H9 (cell line): ENCODE measurements around the gene NCAN. TPM values are rescaled to one million over a fixed set of nuclear protein-coding genes. Genes with fewer than 3 reads are reported as not detected.
"Not testable (repeated sequence)": the region's sequence is repeated elsewhere in the genome, so short reads cannot be mapped to it uniquely, and the experiment has no call there.

Experiments used
- DNase-seq: peaks from one replicate; pipeline ENCODE4 v3.0.0-alpha.2; 2017
- H2AFZ ChIP-seq: one replicate; pipeline ENCODE4 v1.6.1; 2013; ENCODE audit warnings: mild to moderate bottlenecking, low read length, control low read depth, moderate library complexity
- H2AK5ac ChIP-seq: 2 replicates; pipeline ENCODE4 v1.6.1; 2013; ENCODE audit warnings: low read length, control low read depth, mixed read lengths; ENCODE audit not compliant: insufficient read length
- H2BK120ac ChIP-seq: one replicate; pipeline ENCODE4 v1.6.1; 2013; ENCODE audit warnings: low read depth, mild to moderate bottlenecking, low read length, control low read depth, inconsistent platforms; ENCODE audit not compliant: poor library complexity, severe bottlenecking
- H2BK12ac ChIP-seq: 2 replicates; pipeline ENCODE4 v1.6.1; 2013; ENCODE audit warnings: low read length, control low read depth, mixed read lengths, low read depth; ENCODE audit not compliant: insufficient read length
- H2BK15ac ChIP-seq: 2 replicates; pipeline ENCODE4 v1.6.1; 2013; ENCODE audit warnings: low read depth, low read length, control low read depth
- H2BK20ac ChIP-seq: one replicate; pipeline ENCODE4 v1.6.1; 2013; ENCODE audit warnings: low read depth, mild to moderate bottlenecking, low read length, control low read depth, inconsistent platforms; ENCODE audit not compliant: poor library complexity, severe bottlenecking
- H2BK5ac ChIP-seq: 2 replicates; pipeline ENCODE4 v1.6.1; 2013; ENCODE audit warnings: low read length, control low read depth, mixed read lengths; ENCODE audit not compliant: insufficient read length
- H3K14ac ChIP-seq: 2 replicates; pipeline ENCODE4 v1.6.1; 2013; ENCODE audit warnings: low read length, control low read depth; ENCODE audit not compliant: insufficient read depth
- H3K18ac ChIP-seq: 2 replicates; pipeline ENCODE4 v1.6.1; 2013; ENCODE audit warnings: low read depth, mild to moderate bottlenecking, mixed read lengths, low read length, control low read depth; ENCODE audit not compliant: insufficient read length
- H3K23ac ChIP-seq: 2 replicates; pipeline ENCODE4 v1.6.1; 2013; ENCODE audit warnings: low read length, control low read depth, mixed read lengths, low read depth; ENCODE audit not compliant: insufficient read length
- H3K23me2 ChIP-seq: 2 replicates; pipeline ENCODE4 v1.6.1; 2013; ENCODE audit warnings: low read depth, mild to moderate bottlenecking, mixed read lengths, low read length, control low read depth; ENCODE audit not compliant: insufficient read length, poor library complexity, severe bottlenecking
- H3K27ac ChIP-seq: 2 replicates; pipeline ENCODE4 v1.5.1; 2013; ENCODE audit warnings: low read length, control low read depth, mixed read lengths, low read depth; ENCODE audit not compliant: insufficient read length
- H3K27me3 ChIP-seq: 2 replicates; pipeline ENCODE4 v1.6.1; 2013; ENCODE audit warnings: low read length, control low read depth, inconsistent platforms; ENCODE audit not compliant: insufficient read depth
- H3K4ac ChIP-seq: 2 replicates; pipeline ENCODE4 v1.6.1; 2013; ENCODE audit warnings: low read depth, mild to moderate bottlenecking, control low read depth, inconsistent platforms, low read length, moderate library complexity
- H3K4me1 ChIP-seq: 2 replicates; pipeline ENCODE4 v1.6.1; 2013; ENCODE audit warnings: low read length, control low read depth, inconsistent platforms; ENCODE audit not compliant: insufficient read depth
- H3K4me2 ChIP-seq: 2 replicates; pipeline ENCODE4 v1.6.1; 2013; ENCODE audit warnings: low read length, control low read depth, mixed read lengths; ENCODE audit not compliant: insufficient read length, insufficient read depth
- H3K56ac ChIP-seq: 2 replicates; pipeline ENCODE4 v1.6.1; 2013; ENCODE audit warnings: low read depth, mild to moderate bottlenecking, mixed read lengths, low read length, control low read depth; ENCODE audit not compliant: insufficient read length
- H3K79me1 ChIP-seq: 2 replicates; pipeline ENCODE4 v1.6.1; 2013; ENCODE audit warnings: low read depth, mild to moderate bottlenecking, moderate library complexity, low read length, control low read depth, inconsistent platforms; ENCODE audit not compliant: insufficient read depth, poor library complexity, severe bottlenecking
- H3K79me2 ChIP-seq: 2 replicates; pipeline ENCODE4 v1.6.1; 2013; ENCODE audit warnings: low read length, control low read depth, inconsistent platforms; ENCODE audit not compliant: insufficient read depth
- H3K9ac ChIP-seq: 2 replicates; pipeline ENCODE4 v1.6.1; 2013; ENCODE audit warnings: low read length, control low read depth, mixed read lengths; ENCODE audit not compliant: insufficient read length; ENCODE audit errors: extremely low read depth
- H3K9me3 ChIP-seq: one replicate; pipeline ENCODE4 v1.6.1; 2013; ENCODE audit warnings: low read depth, low read length, inconsistent platforms; ENCODE audit not compliant: control insufficient read depth
- H3T11ph ChIP-seq: one replicate; pipeline ENCODE4 v1.6.1; 2013; ENCODE audit warnings: mild to moderate bottlenecking, low read length, control low read depth, inconsistent platforms
- H4K20me1 ChIP-seq: one replicate; pipeline ENCODE4 v1.6.1; 2013; ENCODE audit not compliant: control insufficient read depth, insufficient read length, insufficient read depth
- H4K5ac ChIP-seq: 2 replicates; pipeline ENCODE4 v1.6.1; 2013; ENCODE audit warnings: low read depth, mild to moderate bottlenecking, mixed read lengths, low read length, control low read depth; ENCODE audit not compliant: insufficient read length
- H4K8ac ChIP-seq: replicated peaks from 2 replicates; pipeline ENCODE4 v1.6.1; 2013; ENCODE audit warnings: low read length, control low read depth, mixed read lengths, low read depth; ENCODE audit not compliant: insufficient read length
- H4K91ac ChIP-seq: 2 replicates; pipeline ENCODE4 v1.6.1; 2013; ENCODE audit warnings: low read depth, mild to moderate bottlenecking, moderate library complexity, mixed read lengths, low read length, control low read depth; ENCODE audit not compliant: insufficient read length
- H3K27ac Mint-ChIP-seq, 3 experiments: 2 replicates in 2 of 3; 3 replicates in 1 of 3; pipeline ENCODE4 v1.8.0; 2020 to 2021; ENCODE audit warnings: mixed read lengths in 3 of 3, mild to moderate bottlenecking in 1 of 3, moderate library complexity in 1 of 3
- H3K27me3 Mint-ChIP-seq: 2 replicates; pipeline ENCODE4 v1.8.0; 2021; ENCODE audit warnings: low read depth, mild to moderate bottlenecking, moderate library complexity, mixed read lengths
- H3K36me3 Mint-ChIP-seq, 3 experiments: 2 replicates in 2 of 3; 3 replicates in 1 of 3; pipeline ENCODE4 v1.8.0; 2020 to 2021; ENCODE audit warnings: low read depth in 3 of 3, mixed read lengths in 3 of 3; ENCODE audit not compliant: insufficient read depth in 1 of 3
- H3K4me1 Mint-ChIP-seq, 2 experiments: 2 replicates each; pipeline ENCODE4 v1.8.0; 2020; ENCODE audit warnings: mixed read lengths in 2 of 2
- H3K4me3 Mint-ChIP-seq, 2 experiments: 2 replicates in 1 of 2; 3 replicates in 1 of 2; pipeline ENCODE4 v1.8.0; 2020 to 2021; ENCODE audit warnings: mild to moderate bottlenecking in 2 of 2, mixed read lengths in 2 of 2, moderate library complexity in 1 of 2
- H3K9me3 Mint-ChIP-seq, 2 experiments: 2 replicates in 1 of 2; 3 replicates in 1 of 2; pipeline ENCODE4 v1.8.0; 2020; ENCODE audit warnings: mild to moderate bottlenecking in 2 of 2, mixed read lengths in 2 of 2, moderate library complexity in 1 of 2
- WGBS: extraction: QIAGEN DNeasy Blood & Tissue Kit; methylation state at CpG from one replicate; pipeline ENCODE4 v1.1.7; 2013; ENCODE audit warnings: missing lambda C conversion rate, low lambda C conversion rate, mixed read lengths; ENCODE audit not compliant: insufficient read length; ENCODE audit errors: extremely low coverage; 5-methylcytosine and 5-hydroxymethylcytosine counted together
- total RNA-seq: library from RNA; stranded (reverse); gene quantifications from 2 replicates; pipeline ENCODE4 v1.2.1, GENCODE V29; 2021
- TF ChIP-seq, protein P1 (sequence below): fragments of 200-600 bp; sonication (generic); conservative IDR thresholded peaks from 3 replicates; pipeline ENCODE4 v1.8.0; 2021; ENCODE audit warnings: antibody characterized with exemption, mild to moderate bottlenecking

Gene NCAN
- total RNA-seq, 1 experiment from 2014 or later: 1.6 TPM

DNA sequence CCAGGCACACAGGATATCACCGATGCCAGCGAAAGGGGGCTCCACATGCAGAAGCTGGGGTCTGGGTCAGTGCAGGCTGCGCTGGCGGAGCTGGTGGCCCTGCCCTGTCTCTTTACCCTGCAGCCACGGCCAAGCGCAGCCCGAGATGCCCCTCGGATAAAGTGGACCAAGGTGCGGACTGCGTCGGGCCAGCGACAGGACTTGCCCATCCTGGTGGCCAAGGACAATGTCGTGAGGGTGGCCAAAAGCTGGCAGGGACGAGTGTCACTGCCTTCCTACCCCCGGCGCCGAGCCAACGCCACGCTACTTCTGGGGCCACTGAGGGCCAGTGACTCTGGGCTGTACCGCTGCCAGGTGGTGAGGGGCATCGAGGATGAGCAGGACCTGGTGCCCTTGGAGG lies 7.2 kb downstream of the NCAN start:
- H3K4me1 Mint-ChIP-seq: peaks cover 4 to 7% of the 10 kb centered on the region in 2 experiments
- H3K36me3 Mint-ChIP-seq: no peaks in the 10 kb centered on the region
- no peak overlapping the region for H4K8ac ChIP-seq
- H3K27me3 ChIP-seq: peaks cover 7% of the 10 kb centered on the region; the same call in 1 of the 2 replicates
- no peak overlapping the region for H2BK20ac ChIP-seq
- H2AK5ac ChIP-seq: no peak overlapping the region
- no peak overlapping the region for H4K91ac ChIP-seq
- no peak for DNase-seq
- no peak overlapping the region for H3K27ac ChIP-seq
- WGBS: no CpG with 5 or more reads among the region's 21 CpGs
- H3K56ac ChIP-seq: no peak overlapping the region
- H3K4me3 Mint-ChIP-seq: no peak overlapping the region
- no peak overlapping the region for H3K9ac ChIP-seq
- H3K79me2 ChIP-seq: no peaks in the 10 kb centered on the region
- peaks cover 1% of the 10 kb centered on the region; the same call in 1 of the 2 replicates for H3K4me1 ChIP-seq
- no peak overlapping the region for H3K23ac ChIP-seq
- TF ChIP-seq, protein P1, sequence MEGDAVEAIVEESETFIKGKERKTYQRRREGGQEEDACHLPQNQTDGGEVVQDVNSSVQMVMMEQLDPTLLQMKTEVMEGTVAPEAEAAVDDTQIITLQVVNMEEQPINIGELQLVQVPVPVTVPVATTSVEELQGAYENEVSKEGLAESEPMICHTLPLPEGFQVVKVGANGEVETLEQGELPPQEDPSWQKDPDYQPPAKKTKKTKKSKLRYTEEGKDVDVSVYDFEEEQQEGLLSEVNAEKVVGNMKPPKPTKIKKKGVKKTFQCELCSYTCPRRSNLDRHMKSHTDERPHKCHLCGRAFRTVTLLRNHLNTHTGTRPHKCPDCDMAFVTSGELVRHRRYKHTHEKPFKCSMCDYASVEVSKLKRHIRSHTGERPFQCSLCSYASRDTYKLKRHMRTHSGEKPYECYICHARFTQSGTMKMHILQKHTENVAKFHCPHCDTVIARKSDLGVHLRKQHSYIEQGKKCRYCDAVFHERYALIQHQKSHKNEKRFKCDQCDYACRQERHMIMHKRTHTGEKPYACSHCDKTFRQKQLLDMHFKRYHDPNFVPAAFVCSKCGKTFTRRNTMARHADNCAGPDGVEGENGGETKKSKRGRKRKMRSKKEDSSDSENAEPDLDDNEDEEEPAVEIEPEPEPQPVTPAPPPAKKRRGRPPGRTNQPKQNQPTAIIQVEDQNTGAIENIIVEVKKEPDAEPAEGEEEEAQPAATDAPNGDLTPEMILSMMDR: no peak
- H2BK12ac ChIP-seq: no peak overlapping the region
- no peaks in the 10 kb centered on the region for H3K79me1 ChIP-seq
- H3T11ph ChIP-seq: no peak overlapping the region
- peaks cover 82% of the 10 kb centered on the region for H3K27me3 Mint-ChIP-seq
- H3K4ac ChIP-seq: no peak overlapping the region
- H2BK15ac ChIP-seq: no peak overlapping the region
- H3K14ac ChIP-seq: no peak overlapping the region
- H2BK5ac ChIP-seq: no peak overlapping the region
- H2AFZ ChIP-seq: no peak overlapping the region
- no peak overlapping the region for H4K5ac ChIP-seq
- no peak overlapping the region for H3K27ac Mint-ChIP-seq
- H2BK120ac ChIP-seq: no peak overlapping the region
- H3K23me2 ChIP-seq: peaks cover 3% of the 10 kb centered on the region
- H3K18ac ChIP-seq: no peak overlapping the region
- no peaks in the 10 kb centered on the region for H3K9me3 ChIP-seq
- peaks cover 0 to 7% of the 10 kb centered on the region in 2 experiments; a peak in 3 of 5 replicates for H3K9me3 Mint-ChIP-seq
- no peak overlapping the region for H3K4me2 ChIP-seq
- no peaks in the 10 kb centered on the region for H4K20me1 ChIP-seq

DNA sequence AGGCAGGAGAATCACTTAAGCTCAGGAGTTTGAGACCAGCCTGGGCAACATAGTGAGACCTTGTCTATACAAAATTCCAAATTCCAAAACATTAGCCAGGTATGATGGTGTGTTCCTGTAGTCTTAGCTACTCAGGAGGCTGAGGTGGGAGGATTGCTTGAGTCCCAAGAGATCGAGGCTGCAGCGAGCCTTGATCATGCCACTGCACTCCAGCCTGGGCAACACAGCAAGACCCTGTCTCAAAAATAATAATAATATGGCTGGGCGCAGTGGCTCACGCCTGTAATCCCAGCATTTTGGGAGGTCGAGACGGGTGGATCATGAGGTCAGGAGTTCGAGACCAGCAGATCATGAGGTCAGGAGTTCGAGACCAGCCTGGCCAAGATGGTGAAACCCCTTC lies 9.2 kb downstream of the NCAN start:
- H3K4me1 Mint-ChIP-seq, H3K27ac Mint-ChIP-seq: not testable (repeated sequence)
- H3K27me3 Mint-ChIP-seq: peaks cover 80% of the 10 kb centered on the region

More for the DNA sequence above, 9.2 kb downstream of the NCAN start:
- not testable (repeated sequence) for H3K9me3 ChIP-seq, H4K5ac ChIP-seq, H2BK20ac ChIP-seq, H3T11ph ChIP-seq, H3K36me3 Mint-ChIP-seq, H3K79me1 ChIP-seq, H3K4me2 ChIP-seq, DNase-seq, H3K9ac ChIP-seq, H2BK5ac ChIP-seq, H3K27ac ChIP-seq, H4K91ac ChIP-seq, H2BK12ac ChIP-seq, H3K56ac ChIP-seq, H4K20me1 ChIP-seq, H2BK15ac ChIP-seq, H3K14ac ChIP-seq, H3K79me2 ChIP-seq, H4K8ac ChIP-seq, H3K18ac ChIP-seq, H3K23me2 ChIP-seq, H3K4me1 ChIP-seq, H3K23ac ChIP-seq, H2AK5ac ChIP-seq, H3K4me3 Mint-ChIP-seq, H3K4ac ChIP-seq, H3K9me3 Mint-ChIP-seq, H2BK120ac ChIP-seq, H2AFZ ChIP-seq, H3K27me3 ChIP-seq
- no CpG with 5 or more reads among the region's 8 CpGs for WGBS
